MM.1S (cell line): ENCODE data around the gene DSCAML1.

Experiments used
- CTCF ChIP-seq: fragments of 300-600 bp; sonication (generic); IDR thresholded peaks from 2 replicates; pipeline ENCODE4 v1.5.1; 2016; ENCODE audit warnings: antibody characterized with exemption, low read length, mixed read lengths
- EZH2 ChIP-seq: fragments of 300-600 bp; sonication (generic); optimal IDR thresholded peaks from 2 replicates; pipeline ENCODE3; 2017; ENCODE audit warnings: low read depth, mild to moderate bottlenecking, antibody characterized with exemption, low read length, mixed read lengths

DNA sequence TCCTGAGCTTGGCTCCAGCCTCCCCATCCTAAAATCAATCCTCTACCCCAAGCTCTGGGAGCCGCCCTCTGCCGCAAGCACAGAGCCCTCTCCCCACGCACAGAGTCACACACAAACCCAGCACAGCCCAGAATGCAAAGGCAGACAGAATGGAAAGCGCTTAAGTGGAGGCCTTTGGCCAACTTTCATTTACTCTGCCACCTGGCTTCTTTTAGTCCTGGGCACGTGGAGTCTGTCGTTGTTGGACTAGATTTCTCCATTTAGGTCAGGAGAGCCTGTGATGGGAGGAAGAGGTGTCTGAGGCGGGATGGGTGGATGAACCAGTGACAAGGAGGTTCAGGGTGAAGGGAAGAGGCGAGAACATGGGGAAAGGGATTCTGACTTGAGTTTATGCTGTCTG lies 191.7 kb downstream of the DSCAML1 start:
- TF ChIP-seq EZH2, result no peak
- TF ChIP-seq CTCF, result no peak
